ENCODE results near the gene ADCY2. TPM values are rescaled to one million over a fixed set of nuclear protein-coding genes. Genes with fewer than 3 reads are reported as not detected.
"Not testable (repeated sequence)": the region's sequence is repeated elsewhere in the genome, so short reads cannot be mapped to it uniquely, and the experiment has no call there.

Gene ADCY2
- polyA plus RNA-seq, 1 experiment: not detected

DNA sequence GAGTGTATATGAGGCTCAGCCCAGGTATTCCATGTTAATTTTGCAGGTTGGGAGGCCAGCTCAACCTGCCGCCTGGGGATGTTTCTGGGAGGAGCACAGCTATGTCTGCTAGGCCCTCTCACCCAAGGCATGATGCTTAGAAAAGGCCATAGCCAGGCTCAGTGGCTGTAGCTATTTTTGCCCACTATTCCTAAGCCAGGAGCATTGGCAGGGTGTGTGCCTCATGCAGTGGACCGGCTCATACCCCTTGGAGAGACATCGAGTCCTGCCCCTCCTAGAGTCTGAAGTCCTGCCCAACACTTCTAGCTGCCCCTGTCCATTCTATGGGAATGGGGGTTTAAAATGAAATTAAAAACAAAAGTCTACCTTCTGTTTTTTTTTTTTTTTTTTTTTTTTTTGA, 22.3 kb downstream of the ADCY2 start:
- no peak overlapping the region for H3K4me3 ChIP-seq (ENCODE audit: low read depth, low read length)
- TF ChIP-seq, protein P1, sequence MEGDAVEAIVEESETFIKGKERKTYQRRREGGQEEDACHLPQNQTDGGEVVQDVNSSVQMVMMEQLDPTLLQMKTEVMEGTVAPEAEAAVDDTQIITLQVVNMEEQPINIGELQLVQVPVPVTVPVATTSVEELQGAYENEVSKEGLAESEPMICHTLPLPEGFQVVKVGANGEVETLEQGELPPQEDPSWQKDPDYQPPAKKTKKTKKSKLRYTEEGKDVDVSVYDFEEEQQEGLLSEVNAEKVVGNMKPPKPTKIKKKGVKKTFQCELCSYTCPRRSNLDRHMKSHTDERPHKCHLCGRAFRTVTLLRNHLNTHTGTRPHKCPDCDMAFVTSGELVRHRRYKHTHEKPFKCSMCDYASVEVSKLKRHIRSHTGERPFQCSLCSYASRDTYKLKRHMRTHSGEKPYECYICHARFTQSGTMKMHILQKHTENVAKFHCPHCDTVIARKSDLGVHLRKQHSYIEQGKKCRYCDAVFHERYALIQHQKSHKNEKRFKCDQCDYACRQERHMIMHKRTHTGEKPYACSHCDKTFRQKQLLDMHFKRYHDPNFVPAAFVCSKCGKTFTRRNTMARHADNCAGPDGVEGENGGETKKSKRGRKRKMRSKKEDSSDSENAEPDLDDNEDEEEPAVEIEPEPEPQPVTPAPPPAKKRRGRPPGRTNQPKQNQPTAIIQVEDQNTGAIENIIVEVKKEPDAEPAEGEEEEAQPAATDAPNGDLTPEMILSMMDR (IDR thresholded peaks at IDR 0.05; ENCODE audit: low read depth, low read length): no peak
- DNase-seq (ENCODE audit: low read depth, low spot score): no peak
- peaks cover 35% of the 10 kb centered on the region for H3K9me3 ChIP-seq (ENCODE audit: control insufficient read depth, insufficient read depth, low read length)
- H3K27ac ChIP-seq (ENCODE audit: low read depth, low read length): no peak overlapping the region
- ChIA-PET POLR2A (no interaction called here), CTCF (no interaction called here)
- no peaks in the 10 kb centered on the region for H3K27me3 ChIP-seq (ENCODE audit: control insufficient read depth, insufficient read depth, low read length)

DNA sequence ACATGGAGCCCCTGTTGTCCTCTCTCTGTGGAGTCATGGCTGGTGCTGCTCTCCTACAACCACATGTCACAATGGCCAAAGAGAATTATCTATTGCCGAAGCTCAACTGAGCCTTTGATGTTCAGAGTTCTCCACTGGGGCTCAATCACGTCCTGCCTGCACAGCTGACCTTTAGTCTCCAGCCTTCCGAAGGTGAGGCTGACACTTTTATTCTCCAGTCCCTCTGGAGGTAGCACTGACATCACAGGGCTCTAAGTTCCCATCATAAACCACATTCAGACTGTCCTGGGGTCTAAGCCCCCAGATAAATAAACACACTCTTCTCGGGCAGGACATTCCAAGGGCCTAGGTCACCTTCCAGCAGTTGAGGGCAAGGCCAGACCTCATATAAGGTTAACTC, 23.4 kb downstream of the ADCY2 start:
- TF ChIP-seq, protein P1 (IDR thresholded peaks at IDR 0.05; ENCODE audit: low read depth, low read length): no peak
- POLR2A ChIA-PET: no interaction called here
- peaks cover 37% of the 10 kb centered on the region for H3K9me3 ChIP-seq (ENCODE audit: control insufficient read depth, insufficient read depth, low read length)
- no peak overlapping the region for H3K27ac ChIP-seq (ENCODE audit: low read depth, low read length)
- DNase-seq (ENCODE audit: low read depth, low spot score): no peak
- CTCF ChIA-PET: no interaction called here
- H3K27me3 ChIP-seq (ENCODE audit: control insufficient read depth, insufficient read depth, low read length): no peaks in the 10 kb centered on the region
- no peak overlapping the region for H3K4me3 ChIP-seq (ENCODE audit: low read depth, low read length)

DNA sequence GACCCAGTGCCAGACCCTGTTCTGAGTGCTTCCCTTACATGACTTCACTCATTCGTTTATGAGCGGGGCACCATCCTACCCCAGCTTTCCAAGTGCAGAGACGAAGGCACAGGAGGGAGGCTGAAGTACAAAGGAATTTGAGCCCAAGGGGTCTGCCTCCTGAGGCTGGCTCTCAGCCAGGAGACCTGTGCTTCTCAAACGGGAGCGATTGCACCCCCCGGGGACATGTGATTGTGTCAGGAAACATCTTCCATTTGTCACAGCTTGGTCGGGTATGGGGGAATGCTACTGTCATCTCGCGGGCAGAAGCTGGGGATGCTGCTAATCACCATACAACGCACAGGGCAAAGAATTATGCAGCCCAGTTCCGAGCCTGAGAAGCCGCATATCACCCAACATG, 23.9 kb downstream of the ADCY2 start:
- ChIA-PET POLR2A (no interaction called here), CTCF (no interaction called here)
- Histone ChIP-seq H3K9me3 (ENCODE audit: control insufficient read depth, insufficient read depth, low read length) (peaks cover 40% of the 10 kb centered on the region), H3K27ac (ENCODE audit: low read depth, low read length) (no peak overlapping the region), H3K4me3 (ENCODE audit: low read depth, low read length) (no peak overlapping the region), H3K27me3 (ENCODE audit: control insufficient read depth, insufficient read depth, low read length) (no peaks in the 10 kb centered on the region)
- TF ChIP-seq, protein P1 (IDR thresholded peaks at IDR 0.05; ENCODE audit: low read depth, low read length): no peak
- DNase-seq (ENCODE audit: low read depth, low spot score): no peak

DNA sequence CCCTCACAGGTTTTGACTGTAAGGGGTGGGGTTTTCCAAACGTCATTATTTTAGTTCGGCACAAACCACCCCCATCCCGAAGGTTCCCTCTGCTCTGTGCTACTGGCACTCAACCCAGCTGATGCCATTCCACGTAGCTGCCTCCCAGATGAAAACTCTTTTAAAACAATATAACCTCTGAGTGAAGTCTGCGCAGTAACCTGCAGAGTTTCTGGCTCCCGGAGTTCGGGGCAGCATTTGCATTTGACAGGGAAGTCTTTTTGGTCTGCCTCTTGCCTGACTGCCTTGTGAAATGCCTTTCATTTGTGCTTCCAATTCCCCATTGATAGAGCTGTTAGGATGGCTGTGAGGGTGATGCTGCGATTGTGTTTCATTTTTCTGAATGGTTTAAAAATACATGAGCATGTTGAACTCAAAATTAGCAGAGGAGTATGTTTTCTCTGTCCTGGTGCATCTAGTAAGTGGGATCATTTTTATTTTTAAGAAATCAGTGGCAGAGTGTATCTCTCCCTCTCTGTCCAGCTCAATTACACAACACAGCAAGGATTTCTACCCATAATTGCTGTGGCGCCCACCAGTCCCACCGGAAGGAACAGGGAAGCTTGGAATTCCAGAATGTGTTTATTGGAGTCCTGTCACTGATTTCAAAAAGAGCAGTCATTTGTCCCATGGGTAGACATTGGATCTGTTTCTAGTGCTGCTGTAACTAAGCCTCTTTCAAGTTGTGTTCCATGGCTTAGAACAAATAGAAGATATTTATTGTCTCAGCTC, 24.8 kb downstream of the ADCY2 start:
- Histone ChIP-seq H3K4me3 (ENCODE audit: low read depth, low read length) (no peak overlapping the region), H3K27me3 (ENCODE audit: control insufficient read depth, insufficient read depth, low read length) (no peaks in the 10 kb centered on the region), H3K27ac (ENCODE audit: low read depth, low read length) (no peak overlapping the region), H3K9me3 (ENCODE audit: control insufficient read depth, insufficient read depth, low read length) (peaks cover 36% of the 10 kb centered on the region)
- ChIA-PET CTCF (no interaction called here), POLR2A (no interaction called here)
- TF ChIP-seq, protein P1 (IDR thresholded peaks at IDR 0.05; ENCODE audit: low read depth, low read length): no peak
- no peak for DNase-seq (ENCODE audit: low read depth, low spot score)

DNA sequence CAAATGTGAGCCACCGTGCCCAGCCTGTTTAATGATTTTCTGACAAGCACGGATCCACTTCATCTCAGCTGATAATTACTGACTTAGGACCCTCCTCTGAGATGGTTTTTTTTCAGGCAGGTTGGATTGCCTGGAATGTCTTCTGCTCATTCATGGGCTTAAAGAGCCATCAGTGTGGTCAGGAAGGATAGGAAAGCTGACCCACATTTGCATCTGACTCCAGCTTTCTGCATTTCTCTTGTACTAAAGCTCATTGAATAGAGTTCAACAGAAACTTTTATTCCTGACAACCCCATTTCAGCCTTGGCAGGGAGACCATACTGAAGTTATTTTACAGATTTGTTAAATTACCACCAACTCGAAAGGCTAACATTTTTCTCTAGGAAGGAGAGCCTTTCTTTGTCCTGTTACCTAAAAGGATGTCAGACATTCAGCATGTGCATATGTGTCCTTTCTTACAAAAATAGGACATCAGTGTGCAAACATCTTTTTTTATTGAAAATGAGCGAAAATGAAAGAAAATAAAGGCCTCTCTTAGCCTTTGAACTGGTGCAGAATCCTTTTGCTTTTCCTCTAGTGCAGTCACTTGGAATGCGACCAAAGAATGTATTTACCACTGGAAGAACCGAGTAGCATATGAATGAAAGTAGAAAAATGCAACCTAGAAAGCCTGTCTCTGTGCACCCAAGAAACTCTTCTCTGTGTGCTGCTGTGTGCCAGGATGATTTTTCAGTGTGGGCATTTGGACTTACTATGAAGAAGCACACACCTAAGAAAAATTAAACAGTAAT, 26.6 kb downstream of the ADCY2 start:
- no peaks in the 10 kb centered on the region for H3K27me3 ChIP-seq (ENCODE audit: control insufficient read depth, insufficient read depth, low read length)
- TF ChIP-seq, protein P1 (IDR thresholded peaks at IDR 0.05; ENCODE audit: low read depth, low read length): no peak
- no peak overlapping the region for H3K27ac ChIP-seq (ENCODE audit: low read depth, low read length)
- CTCF ChIA-PET: no interaction called here
- H3K4me3 ChIP-seq (ENCODE audit: low read depth, low read length): no peak overlapping the region
- peaks cover 36% of the 10 kb centered on the region for H3K9me3 ChIP-seq (ENCODE audit: control insufficient read depth, insufficient read depth, low read length)
- DNase-seq (ENCODE audit: low read depth, low spot score): no peak
- POLR2A ChIA-PET: no interaction called here

DNA sequence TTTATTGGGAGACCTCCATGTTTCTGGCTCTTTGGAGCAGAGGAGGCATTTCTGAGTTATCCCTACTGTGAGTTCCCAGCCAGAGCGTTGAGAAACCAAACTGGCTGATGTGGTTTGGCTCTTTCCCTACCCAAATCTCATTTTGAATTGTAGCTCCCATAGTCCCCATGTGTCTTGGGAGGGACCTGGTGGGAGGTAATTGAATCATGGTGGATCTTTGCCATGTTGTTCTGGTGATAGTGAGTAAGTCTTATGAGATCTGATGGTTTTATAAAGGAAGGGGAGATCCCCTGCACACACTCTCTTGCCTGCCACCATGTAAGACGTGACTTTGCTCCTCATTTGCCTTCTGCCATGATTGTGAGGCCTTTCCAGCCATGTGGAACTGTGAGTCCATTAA, 27.3 kb downstream of the ADCY2 start:
- POLR2A ChIA-PET; CTCF ChIA-PET; H3K27me3 ChIP-seq (ENCODE audit: control insufficient read depth, insufficient read depth, low read length); DNase-seq (ENCODE audit: low read depth, low spot score); H3K27ac ChIP-seq (ENCODE audit: low read depth, low read length); H3K4me3 ChIP-seq (ENCODE audit: low read depth, low read length): not testable (repeated sequence)
- H3K9me3 ChIP-seq (ENCODE audit: control insufficient read depth, insufficient read depth, low read length): peaks cover 37% of the 10 kb centered on the region
